HEK293 (cell line): ENCODE results near the gene PAIP1.

Experiments used
- HOXC10 ChIP-seq: sonication (generic); formaldehyde crosslinking; IDR thresholded peaks from 2 replicates; pipeline ENCODE4 v1.8.1; 2023; ENCODE audit warnings: mild to moderate bottlenecking, missing genetic modification reagents
- MZF1 ChIP-seq: fragments of 450-650 bp; formaldehyde crosslinking; IDR thresholded peaks from 2 replicates; pipeline ENCODE4 v1.5.1; 2017; ENCODE audit warnings: missing biosample characterization, missing genetic modification characterization, borderline replicate concordance
- SP2 ChIP-seq: fragments of 450-650 bp; formaldehyde crosslinking; IDR thresholded peaks from 2 replicates; pipeline ENCODE4 v1.5.1; 2016; ENCODE audit warnings: missing biosample characterization, missing genetic modification characterization
- ZBTB21 ChIP-seq: fragments of 450-650 bp; formaldehyde crosslinking; IDR thresholded peaks from 2 replicates; pipeline ENCODE4 v1.5.1; 2017; ENCODE audit warnings: missing biosample characterization, missing genetic modification characterization
- ZFP3 ChIP-seq: fragments of 450-650 bp; formaldehyde crosslinking; IDR thresholded peaks from 2 replicates; pipeline ENCODE4 v1.5.1; 2016; ENCODE audit warnings: low read depth, missing biosample characterization, missing genetic modification characterization
- ZNF155 ChIP-seq: fragments of 450-650 bp; formaldehyde crosslinking; IDR thresholded peaks from 2 replicates; pipeline ENCODE4 v1.5.1; 2016; ENCODE audit warnings: missing biosample characterization, missing genetic modification characterization
- ZNF174 ChIP-seq: fragments of 450-650 bp; formaldehyde crosslinking; IDR thresholded peaks from 2 replicates; pipeline ENCODE4 v1.5.0; 2017; ENCODE audit warnings: missing biosample characterization, mild to moderate bottlenecking, missing genetic modification characterization
- ZNF202 ChIP-seq: fragments of 450-650 bp; formaldehyde crosslinking; IDR thresholded peaks from 2 replicates; pipeline ENCODE4 v1.5.1; 2016; ENCODE audit warnings: missing biosample characterization, missing genetic modification characterization, borderline replicate concordance
- ZNF214 ChIP-seq: fragments of 450-650 bp; formaldehyde crosslinking; IDR thresholded peaks from 2 replicates; pipeline ENCODE4 v1.5.1; 2017; ENCODE audit warnings: missing biosample characterization, mild to moderate bottlenecking, missing genetic modification characterization, borderline replicate concordance
- ZNF223 ChIP-seq: fragments of 450-650 bp; formaldehyde crosslinking; IDR thresholded peaks from 2 replicates; pipeline ENCODE4 v1.5.1; 2016; ENCODE audit warnings: missing biosample characterization, missing genetic modification characterization
- ZNF302 ChIP-seq: fragments of 450-650 bp; formaldehyde crosslinking; IDR thresholded peaks from 2 replicates; pipeline ENCODE4 v1.5.1; 2016; ENCODE audit warnings: missing biosample characterization, missing genetic modification characterization, low read depth
- ZNF341 ChIP-seq: fragments of 450-650 bp; formaldehyde crosslinking; IDR thresholded peaks from 2 replicates; pipeline ENCODE4; 2016; ENCODE audit warnings: low read depth, missing biosample characterization, missing genetic modification characterization
- ZNF433 ChIP-seq: fragments of 450-650 bp; formaldehyde crosslinking; IDR thresholded peaks from 2 replicates; pipeline ENCODE4 v1.5.1; 2016; ENCODE audit warnings: missing biosample characterization, missing genetic modification characterization, low read depth
- ZNF514 ChIP-seq: fragments of 450-650 bp; formaldehyde crosslinking; IDR thresholded peaks from 2 replicates; pipeline ENCODE4 v1.5.1; 2016; ENCODE audit warnings: missing biosample characterization, missing genetic modification characterization
- ZNF530 ChIP-seq: fragments of 450-650 bp; formaldehyde crosslinking; IDR thresholded peaks from 2 replicates; pipeline ENCODE4 v1.5.1; 2016; ENCODE audit warnings: low read depth, missing biosample characterization, missing genetic modification characterization
- ZNF549 ChIP-seq: fragments of 450-650 bp; IDR thresholded peaks from 2 replicates; pipeline ENCODE4 v1.5.1; 2018; ENCODE audit warnings: missing biosample characterization, missing genetic modification characterization, mild to moderate bottlenecking, inconsistent platforms, moderate library complexity
- ZNF585B ChIP-seq: fragments of 450-650 bp; formaldehyde crosslinking; IDR thresholded peaks from 2 replicates; pipeline ENCODE4 v1.5.1; 2016; ENCODE audit warnings: missing biosample characterization, missing genetic modification characterization
- ZNF624 ChIP-seq: fragments of 450-650 bp; formaldehyde crosslinking; IDR thresholded peaks from 2 replicates; pipeline ENCODE4 v1.5.1; 2017; ENCODE audit warnings: missing biosample characterization, missing genetic modification characterization
- ZNF629 ChIP-seq: fragments of 450-650 bp; formaldehyde crosslinking; IDR thresholded peaks from 2 replicates; pipeline ENCODE4 v1.5.1; 2017; ENCODE audit warnings: missing biosample characterization, missing genetic modification characterization
- ZNF658 ChIP-seq: fragments of 450-650 bp; formaldehyde crosslinking; IDR thresholded peaks from 2 replicates; pipeline ENCODE4; 2016; ENCODE audit warnings: missing biosample characterization, missing genetic modification characterization
- ZNF670 ChIP-seq: fragments of 450-650 bp; formaldehyde crosslinking; IDR thresholded peaks from 2 replicates; pipeline ENCODE4 v1.5.1; 2016; ENCODE audit warnings: missing biosample characterization, missing genetic modification characterization, low read depth
- ZNF701 ChIP-seq: fragments of 450-650 bp; formaldehyde crosslinking; IDR thresholded peaks from 2 replicates; pipeline ENCODE4 v1.5.1; 2016; ENCODE audit warnings: missing biosample characterization, missing genetic modification characterization
- ZNF791 ChIP-seq: fragments of 450-650 bp; formaldehyde crosslinking; IDR thresholded peaks from 2 replicates; pipeline ENCODE4 v1.5.1; 2016; ENCODE audit warnings: missing biosample characterization, missing genetic modification characterization
- ZNF837 ChIP-seq: fragments of 450-650 bp; formaldehyde crosslinking; IDR thresholded peaks from 2 replicates; pipeline ENCODE4 v1.5.1; 2016; ENCODE audit warnings: missing biosample characterization, missing genetic modification characterization
- TF ChIP-seq, protein P1 (sequence below): fragments of 450-650 bp; formaldehyde crosslinking; IDR thresholded peaks from 2 replicates; pipeline ENCODE4 v1.5.1; 2017; ENCODE audit warnings: missing biosample characterization, missing genetic modification characterization
- TF ChIP-seq, protein P2 (sequence below): fragments of 450-650 bp; formaldehyde crosslinking; IDR thresholded peaks from 2 replicates; pipeline ENCODE4 v1.5.1; 2016; ENCODE audit warnings: missing biosample characterization, missing genetic modification characterization
- TF ChIP-seq, protein P3 (sequence below): fragments of 450-650 bp; formaldehyde crosslinking; IDR thresholded peaks from 2 replicates; pipeline ENCODE4 v1.5.1; 2017; ENCODE audit warnings: missing biosample characterization, mild to moderate bottlenecking, missing genetic modification characterization, moderate library complexity
- TF ChIP-seq, protein P4 (sequence below): fragments of 450-650 bp; formaldehyde crosslinking; conservative IDR thresholded peaks from 2 replicates; pipeline ENCODE4 v1.5.1; 2016; ENCODE audit warnings: low read depth, missing biosample characterization, missing genetic modification characterization
- TF ChIP-seq, protein P5 (sequence below): fragments of 450-650 bp; formaldehyde crosslinking; IDR thresholded peaks from 2 replicates; pipeline ENCODE4 v1.5.1; 2017; ENCODE audit warnings: missing biosample characterization, missing genetic modification characterization

PAIP1 gene

DNA sequence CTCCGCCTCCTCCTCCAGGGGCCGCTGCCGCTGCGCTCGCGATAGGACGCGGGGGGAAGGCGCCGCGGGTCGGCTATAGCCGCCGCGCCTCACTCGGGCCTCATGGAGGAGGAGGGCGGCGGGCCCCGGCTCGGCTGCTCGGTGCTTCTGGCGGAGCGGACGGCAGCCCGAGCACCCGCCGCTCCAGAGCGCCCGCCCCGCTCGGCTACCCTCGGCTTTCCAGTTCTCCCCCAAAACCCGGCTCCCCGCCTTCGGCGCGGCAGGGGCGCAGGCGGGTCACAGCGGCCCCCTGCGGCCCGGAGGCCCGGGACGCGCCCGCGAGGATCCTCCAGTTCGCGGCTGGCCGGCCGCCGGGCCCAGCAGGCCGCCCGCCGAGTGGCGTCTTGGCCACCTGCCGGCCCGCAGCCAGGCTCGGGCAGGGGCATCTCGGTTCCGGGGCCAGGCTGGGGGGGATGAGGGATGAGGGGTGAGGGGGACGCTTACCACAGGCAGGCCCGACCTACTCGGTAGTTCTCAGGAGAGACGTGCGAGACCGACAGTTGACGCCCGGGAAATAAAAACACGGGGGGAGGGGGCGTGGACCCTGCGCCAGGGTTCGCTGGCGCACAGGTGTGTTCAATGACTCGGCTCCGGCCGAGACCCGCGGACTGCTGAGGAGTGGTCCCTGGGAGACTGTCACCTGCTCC, at the start of gene PAIP1 (continued):
- no peak for TF ChIP-seq ZNF670 (tag by site-specific recombination)
- TF ChIP-seq ZNF214, result no peak
- no peak; the same call in 1 of the 2 replicates for TF ChIP-seq HOXC10
- no peak for TF ChIP-seq ZNF629 (tag by site-specific recombination)
- no peak for TF ChIP-seq ZNF155 (tag by site-specific recombination)
- TF ChIP-seq ZNF624 (tag by site-specific recombination), result no peak
- TF ChIP-seq SP2, result no peak
- TF ChIP-seq ZNF202, result no peak
- peak; percentile 33; the same call in 1 of the 2 replicates for TF ChIP-seq ZNF549 (tag by site-specific recombination)
- TF ChIP-seq, protein P1, sequence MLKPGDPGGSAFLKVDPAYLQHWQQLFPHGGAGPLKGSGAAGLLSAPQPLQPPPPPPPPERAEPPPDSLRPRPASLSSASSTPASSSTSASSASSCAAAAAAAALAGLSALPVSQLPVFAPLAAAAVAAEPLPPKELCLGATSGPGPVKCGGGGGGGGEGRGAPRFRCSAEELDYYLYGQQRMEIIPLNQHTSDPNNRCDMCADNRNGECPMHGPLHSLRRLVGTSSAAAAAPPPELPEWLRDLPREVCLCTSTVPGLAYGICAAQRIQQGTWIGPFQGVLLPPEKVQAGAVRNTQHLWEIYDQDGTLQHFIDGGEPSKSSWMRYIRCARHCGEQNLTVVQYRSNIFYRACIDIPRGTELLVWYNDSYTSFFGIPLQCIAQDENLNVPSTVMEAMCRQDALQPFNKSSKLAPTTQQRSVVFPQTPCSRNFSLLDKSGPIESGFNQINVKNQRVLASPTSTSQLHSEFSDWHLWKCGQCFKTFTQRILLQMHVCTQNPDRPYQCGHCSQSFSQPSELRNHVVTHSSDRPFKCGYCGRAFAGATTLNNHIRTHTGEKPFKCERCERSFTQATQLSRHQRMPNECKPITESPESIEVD (tag by site-specific recombination), result no peak
- no peak for TF ChIP-seq ZNF302 (tag by site-specific recombination)
- no peak for TF ChIP-seq ZNF837 (tag by site-specific recombination)
- no peak for TF ChIP-seq ZNF433 (tag by site-specific recombination)
- TF ChIP-seq ZFP3 (tag by site-specific recombination), result no peak
- TF ChIP-seq ZNF658, result no peak
- TF ChIP-seq, protein P2, sequence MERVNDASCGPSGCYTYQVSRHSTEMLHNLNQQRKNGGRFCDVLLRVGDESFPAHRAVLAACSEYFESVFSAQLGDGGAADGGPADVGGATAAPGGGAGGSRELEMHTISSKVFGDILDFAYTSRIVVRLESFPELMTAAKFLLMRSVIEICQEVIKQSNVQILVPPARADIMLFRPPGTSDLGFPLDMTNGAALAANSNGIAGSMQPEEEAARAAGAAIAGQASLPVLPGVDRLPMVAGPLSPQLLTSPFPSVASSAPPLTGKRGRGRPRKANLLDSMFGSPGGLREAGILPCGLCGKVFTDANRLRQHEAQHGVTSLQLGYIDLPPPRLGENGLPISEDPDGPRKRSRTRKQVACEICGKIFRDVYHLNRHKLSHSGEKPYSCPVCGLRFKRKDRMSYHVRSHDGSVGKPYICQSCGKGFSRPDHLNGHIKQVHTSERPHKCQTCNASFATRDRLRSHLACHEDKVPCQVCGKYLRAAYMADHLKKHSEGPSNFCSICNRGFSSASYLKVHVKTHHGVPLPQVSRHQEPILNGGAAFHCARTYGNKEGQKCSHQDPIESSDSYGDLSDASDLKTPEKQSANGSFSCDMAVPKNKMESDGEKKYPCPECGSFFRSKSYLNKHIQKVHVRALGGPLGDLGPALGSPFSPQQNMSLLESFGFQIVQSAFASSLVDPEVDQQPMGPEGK, result no peak; the same call in 1 of the 2 replicates
- no peak; the same call in 1 of the 2 replicates for TF ChIP-seq MZF1
- TF ChIP-seq, protein P3, sequence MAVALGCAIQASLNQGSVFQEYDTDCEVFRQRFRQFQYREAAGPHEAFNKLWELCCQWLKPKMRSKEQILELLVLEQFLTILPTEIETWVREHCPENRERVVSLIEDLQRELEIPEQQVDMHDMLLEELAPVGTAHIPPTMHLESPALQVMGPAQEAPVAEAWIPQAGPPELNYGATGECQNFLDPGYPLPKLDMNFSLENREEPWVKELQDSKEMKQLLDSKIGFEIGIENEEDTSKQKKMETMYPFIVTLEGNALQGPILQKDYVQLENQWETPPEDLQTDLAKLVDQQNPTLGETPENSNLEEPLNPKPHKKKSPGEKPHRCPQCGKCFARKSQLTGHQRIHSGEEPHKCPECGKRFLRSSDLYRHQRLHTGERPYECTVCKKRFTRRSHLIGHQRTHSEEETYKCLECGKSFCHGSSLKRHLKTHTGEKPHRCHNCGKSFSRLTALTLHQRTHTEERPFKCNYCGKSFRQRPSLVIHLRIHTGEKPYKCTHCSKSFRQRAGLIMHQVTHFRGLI (tag by site-specific recombination), result no peak
- TF ChIP-seq, protein P4, sequence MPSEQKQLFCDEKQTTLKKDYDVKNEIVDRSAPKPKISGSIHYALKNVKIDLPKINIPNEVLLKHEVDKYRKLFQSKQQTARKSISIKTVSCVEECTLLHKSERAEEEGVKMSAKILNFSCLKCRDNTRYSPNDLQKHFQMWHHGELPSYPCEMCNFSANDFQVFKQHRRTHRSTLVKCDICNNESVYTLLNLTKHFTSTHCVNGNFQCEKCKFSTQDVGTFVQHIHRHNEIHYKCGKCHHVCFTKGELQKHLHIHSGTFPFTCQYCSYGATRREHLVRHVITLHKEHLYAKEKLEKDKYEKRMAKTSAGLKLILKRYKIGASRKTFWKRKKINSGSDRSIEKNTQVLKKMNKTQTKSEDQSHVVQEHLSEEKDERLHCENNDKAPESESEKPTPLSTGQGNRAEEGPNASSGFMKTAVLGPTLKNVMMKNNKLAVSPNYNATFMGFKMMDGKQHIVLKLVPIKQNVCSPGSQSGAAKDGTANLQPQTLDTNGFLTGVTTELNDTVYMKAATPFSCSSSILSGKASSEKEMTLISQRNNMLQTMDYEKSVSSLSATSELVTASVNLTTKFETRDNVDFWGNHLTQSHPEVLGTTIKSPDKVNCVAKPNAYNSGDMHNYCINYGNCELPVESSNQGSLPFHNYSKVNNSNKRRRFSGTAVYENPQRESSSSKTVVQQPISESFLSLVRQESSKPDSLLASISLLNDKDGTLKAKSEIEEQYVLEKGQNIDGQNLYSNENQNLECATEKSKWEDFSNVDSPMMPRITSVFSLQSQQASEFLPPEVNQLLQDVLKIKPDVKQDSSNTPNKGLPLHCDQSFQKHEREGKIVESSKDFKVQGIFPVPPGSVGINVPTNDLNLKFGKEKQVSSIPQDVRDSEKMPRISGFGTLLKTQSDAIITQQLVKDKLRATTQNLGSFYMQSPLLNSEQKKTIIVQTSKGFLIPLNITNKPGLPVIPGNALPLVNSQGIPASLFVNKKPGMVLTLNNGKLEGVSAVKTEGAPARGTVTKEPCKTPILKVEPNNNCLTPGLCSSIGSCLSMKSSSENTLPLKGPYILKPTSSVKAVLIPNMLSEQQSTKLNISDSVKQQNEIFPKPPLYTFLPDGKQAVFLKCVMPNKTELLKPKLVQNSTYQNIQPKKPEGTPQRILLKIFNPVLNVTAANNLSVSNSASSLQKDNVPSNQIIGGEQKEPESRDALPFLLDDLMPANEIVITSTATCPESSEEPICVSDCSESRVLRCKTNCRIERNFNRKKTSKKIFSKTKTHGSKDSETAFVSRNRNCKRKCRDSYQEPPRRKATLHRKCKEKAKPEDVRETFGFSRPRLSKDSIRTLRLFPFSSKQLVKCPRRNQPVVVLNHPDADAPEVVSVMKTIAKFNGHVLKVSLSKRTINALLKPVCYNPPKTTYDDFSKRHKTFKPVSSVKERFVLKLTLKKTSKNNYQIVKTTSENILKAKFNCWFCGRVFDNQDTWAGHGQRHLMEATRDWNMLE (tag by site-specific recombination), result no peak
- TF ChIP-seq ZNF223 (tag by site-specific recombination), result no peak
- TF ChIP-seq ZNF174 (tag by site-specific recombination), result no peak
- no peak for TF ChIP-seq ZNF514 (tag by site-specific recombination)
- TF ChIP-seq ZNF701 (tag by site-specific recombination), result no peak
- no peak for TF ChIP-seq ZNF341 (tag by site-specific recombination)
- no peak for TF ChIP-seq ZNF585B (tag by site-specific recombination)
- TF ChIP-seq ZNF530, result no peak
- TF ChIP-seq ZBTB21 (tag by site-specific recombination), result no peak
- TF ChIP-seq, protein P5, sequence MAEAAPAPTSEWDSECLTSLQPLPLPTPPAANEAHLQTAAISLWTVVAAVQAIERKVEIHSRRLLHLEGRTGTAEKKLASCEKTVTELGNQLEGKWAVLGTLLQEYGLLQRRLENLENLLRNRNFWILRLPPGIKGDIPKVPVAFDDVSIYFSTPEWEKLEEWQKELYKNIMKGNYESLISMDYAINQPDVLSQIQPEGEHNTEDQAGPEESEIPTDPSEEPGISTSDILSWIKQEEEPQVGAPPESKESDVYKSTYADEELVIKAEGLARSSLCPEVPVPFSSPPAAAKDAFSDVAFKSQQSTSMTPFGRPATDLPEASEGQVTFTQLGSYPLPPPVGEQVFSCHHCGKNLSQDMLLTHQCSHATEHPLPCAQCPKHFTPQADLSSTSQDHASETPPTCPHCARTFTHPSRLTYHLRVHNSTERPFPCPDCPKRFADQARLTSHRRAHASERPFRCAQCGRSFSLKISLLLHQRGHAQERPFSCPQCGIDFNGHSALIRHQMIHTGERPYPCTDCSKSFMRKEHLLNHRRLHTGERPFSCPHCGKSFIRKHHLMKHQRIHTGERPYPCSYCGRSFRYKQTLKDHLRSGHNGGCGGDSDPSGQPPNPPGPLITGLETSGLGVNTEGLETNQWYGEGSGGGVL (tag by site-specific recombination), result peak; percentile 75
- TF ChIP-seq ZNF791, result no peak
